GM21360 (cell line): ENCODE results near the gene IL1RL1.
A peak's percentile ranks its signal among the peaks of the same experiment; 100 is the strongest.

Experiments used
- ATAC-seq: cut with Tn5 transposase; IDR thresholded peaks from one replicate; pipeline ENCODE4 v1.9.1; 2021; ENCODE audit warnings: mild to moderate bottlenecking, moderate library complexity; ENCODE audit not compliant: unreplicated experiment

The IL1RL1 gene

DNA sequence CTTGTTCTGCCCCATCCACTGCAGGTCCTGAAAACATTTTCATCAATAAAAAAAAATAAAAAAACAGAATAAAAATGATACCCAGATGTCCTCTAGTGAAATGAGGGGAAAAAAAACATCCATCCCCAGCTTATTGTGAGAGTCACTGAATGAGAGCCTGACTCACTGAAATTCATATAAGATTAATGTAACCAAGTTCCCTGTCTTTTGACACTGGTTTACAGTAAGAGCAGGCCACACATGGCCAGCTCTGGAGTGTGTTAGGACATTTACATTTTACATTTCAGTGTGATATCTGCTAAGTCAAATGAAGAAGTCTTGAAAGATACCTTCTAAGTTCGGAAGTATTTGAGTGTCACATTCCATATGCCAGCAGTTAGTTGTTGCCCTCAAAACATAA, 23.1 kb downstream of the IL1RL1 start:
- ATAC-seq = no peak

DNA sequence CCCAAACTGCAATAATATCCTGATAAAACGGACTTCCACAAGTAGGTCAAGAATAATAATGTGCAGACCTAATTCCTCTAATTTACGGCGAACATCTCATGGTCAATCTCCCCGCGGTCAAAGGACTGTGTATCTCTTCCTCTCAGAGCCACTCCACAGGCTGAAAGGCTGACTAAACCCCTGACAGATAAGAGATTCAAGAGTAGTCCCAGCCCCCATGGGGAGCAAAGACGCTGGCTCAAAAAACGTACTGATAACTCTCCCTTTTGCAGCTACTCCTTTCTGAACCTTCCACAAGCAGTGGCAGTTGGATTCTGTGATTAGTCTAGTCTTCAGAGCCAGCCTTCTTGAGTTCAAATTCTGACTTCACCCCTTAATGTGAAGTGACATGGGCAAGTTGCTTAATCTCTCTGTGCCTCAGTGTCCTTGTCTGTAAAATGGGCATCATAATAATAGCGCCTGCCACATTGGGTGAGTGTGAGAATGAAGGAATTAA, 24.6 kb downstream of the IL1RL1 start:
- no peak for ATAC-seq

DNA sequence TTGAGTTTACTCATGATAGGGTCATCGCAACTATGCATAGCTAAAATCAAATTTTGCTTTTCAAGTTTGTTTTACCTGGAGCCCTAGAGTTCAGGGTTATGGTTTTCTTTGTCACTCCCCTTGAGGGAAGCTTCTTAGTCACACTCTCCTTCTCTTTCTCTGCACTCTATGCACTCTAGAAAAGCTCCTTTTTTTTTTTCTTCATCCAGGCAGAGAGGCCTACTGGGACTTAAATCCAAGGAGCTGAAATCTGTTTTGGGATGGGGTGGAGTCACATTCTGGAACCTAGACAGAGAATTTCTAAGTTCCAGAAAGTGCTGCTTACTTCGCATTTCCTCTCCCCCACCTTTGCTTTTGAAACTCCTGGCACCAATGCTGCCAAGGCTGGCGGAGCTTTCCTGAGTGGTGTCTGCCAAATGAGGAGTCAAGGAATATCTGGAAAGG, 25.2 kb downstream of the IL1RL1 start:
- no peak for ATAC-seq

DNA sequence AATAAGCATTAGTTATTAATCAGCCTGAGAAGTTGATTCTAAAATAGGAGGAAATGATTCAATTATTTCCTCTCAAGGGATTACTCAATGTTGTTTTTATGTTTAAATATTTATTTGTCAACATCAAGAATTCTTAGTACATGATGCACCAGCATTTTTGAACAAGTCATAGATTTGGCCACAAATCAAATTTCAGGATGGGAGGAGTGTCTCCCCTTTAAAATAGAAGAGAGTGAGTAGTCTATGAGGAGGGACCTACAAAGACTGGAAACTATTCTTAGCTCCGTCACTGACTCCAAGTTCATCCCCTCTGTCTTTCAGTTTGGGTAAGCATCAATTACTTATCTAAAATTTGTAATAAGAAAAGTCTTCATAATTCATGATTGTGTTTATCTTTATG, 25.6 kb downstream of the IL1RL1 start:
- no peak for ATAC-seq

DNA sequence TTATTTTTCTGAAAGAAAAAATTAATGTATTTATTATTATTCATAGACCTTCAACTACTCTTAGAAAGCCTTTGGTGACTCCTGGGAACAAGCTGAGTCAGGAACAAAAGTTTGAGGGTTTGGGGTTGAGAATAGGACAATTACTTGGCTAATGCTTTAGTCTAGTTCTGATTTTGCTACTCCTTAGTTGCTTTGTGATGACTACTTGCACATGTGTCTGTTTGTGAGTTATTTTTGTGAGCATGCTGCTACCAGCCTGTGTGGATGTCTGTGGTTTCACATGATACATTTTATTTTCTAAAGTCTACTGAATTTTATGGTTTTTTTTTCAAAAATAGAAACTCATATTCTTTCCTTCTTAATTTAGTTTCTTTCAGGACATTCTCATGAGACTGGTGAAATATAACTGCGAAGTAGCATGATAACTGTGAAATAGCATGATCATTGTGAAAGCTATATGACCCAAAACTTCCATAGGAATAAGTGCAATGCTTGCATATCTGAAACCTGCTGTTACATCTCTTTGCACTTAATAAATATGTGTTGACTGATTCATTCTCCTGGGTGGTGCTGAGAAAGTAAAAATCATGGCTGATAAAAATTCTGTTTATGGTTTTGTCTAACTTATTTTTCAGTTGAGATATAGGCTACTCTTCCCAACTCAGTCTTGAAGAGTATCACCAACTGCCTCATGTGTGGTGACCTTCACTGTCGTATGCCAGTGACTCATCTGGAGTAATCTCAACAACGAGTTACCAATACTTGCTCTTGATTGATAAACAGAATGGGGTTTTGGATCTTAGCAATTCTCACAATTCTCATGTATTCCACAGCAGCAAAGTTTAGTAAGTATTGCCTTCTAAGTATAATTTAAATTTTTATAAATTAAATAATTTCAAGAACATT, 26.4 kb downstream of the IL1RL1 start:
- ATAC-seq = no peak

DNA sequence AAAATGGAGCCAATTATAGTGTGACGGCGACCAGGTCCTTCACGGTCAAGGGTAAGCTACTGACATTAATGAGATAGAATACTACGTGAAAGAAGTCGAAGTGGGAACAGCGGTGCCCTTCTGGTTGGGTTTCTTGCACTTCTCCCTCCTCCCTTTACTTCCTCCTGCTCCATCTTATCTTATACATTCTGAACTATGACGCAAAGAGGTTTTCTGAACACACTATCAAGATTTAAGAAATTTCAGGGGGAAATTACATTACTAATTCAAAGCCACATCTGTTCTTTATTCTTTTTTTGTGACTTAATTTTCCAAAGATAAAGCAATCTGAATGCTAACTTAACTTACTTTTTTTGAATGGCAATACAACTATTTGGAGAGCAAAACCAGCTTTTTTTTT, 29.4 kb downstream of the IL1RL1 start:
- no peak for ATAC-seq

DNA sequence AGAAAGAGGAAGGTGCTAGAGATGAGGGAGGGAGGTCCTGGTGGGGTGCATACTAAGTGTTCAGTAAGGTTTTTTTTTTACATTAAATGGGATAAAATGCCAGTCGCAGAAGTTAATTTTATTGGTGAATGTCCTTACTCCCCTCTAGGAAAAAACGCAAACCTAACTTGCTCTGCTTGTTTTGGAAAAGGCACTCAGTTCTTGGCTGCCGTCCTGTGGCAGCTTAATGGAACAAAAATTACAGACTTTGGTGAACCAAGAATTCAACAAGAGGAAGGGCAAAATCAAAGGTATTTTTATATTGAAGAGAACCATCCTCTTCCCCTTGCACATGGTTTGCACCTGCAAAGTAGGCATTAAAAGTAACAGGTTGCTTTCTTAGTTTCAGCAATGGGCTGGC, 31.5 kb downstream of the IL1RL1 start:
- no peak for ATAC-seq

DNA sequence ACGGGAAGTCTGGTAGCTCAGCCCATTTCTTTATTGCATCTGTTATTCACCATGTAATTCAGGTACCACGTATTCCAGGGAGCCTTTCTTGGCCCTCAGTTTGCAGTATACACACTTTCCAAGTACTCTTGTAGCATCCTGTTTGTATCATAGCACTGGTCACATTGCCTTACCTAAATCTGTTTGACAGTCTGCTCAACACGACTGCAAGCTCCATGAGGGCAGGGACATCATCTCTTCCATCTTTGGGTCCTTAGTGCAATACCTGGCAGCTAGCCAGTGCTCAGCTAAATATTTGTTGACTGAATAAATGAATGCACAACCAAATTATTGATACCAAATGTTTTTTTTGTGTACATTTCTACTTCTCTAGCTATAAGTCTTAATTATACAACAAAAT, 33.0 kb downstream of the IL1RL1 start:
- no peak for ATAC-seq

DNA sequence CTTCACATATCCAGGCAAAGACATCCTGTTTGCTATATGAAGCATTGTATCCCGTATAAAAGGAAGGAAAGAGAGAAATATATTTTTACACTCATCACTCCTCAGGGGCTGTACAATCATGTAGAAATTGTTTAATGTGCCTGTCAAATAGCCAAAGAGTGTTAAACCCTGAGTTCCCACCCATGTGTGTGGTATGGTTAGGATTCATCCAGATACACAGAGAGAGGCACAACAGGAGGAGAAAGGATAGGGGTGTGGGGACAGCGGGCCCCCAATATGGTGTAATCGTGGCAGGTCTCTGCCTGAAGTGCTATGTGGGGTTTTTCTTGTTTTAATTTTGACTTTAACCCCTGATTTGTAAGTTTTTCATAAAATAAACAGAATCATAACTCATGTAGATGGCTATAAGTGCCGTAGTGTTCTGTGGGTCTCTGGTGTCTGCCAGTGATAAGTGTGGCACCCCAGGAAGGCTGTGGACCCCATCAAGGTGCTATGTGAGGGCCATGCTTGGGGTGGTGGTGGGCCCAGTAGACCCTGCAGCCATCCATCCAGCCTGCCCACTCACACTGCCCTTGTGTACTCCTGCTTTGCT, 34.1 kb downstream of the IL1RL1 start:
- no peak for ATAC-seq

DNA sequence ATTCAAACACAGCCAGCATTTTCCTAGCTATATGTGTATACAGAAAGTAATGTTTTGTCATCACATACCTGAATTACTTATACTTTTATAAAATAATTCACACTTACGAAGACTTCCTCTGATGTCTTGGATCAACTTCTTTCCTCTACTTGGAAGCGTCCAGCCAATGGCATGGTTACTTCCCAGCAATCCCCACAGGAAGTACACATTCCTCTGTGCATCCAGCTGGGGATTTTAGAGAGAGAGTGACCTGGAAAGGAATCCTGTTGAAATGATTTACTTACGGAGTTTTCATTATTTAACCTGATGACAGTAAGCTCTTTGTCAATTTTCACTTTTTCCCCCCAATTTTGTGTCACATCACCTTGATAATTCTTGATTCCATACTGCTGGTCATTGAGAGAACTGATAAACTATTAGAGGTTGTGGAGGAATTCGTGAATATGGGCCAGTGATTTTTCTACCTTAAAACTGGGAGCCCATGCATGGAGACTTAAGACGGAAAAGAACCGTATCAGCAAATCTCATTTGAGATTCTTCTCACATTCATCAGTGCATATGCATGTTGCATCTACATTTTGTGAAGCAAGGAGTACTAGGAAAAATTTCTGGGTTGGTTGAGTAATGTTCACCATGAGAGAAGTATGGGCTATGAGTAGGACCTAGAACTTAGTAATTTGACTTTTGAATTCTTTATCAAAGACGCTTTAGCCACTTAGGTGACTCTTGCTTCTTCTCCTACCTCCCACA, 35.2 kb downstream of the IL1RL1 start:
- no peak for ATAC-seq

DNA sequence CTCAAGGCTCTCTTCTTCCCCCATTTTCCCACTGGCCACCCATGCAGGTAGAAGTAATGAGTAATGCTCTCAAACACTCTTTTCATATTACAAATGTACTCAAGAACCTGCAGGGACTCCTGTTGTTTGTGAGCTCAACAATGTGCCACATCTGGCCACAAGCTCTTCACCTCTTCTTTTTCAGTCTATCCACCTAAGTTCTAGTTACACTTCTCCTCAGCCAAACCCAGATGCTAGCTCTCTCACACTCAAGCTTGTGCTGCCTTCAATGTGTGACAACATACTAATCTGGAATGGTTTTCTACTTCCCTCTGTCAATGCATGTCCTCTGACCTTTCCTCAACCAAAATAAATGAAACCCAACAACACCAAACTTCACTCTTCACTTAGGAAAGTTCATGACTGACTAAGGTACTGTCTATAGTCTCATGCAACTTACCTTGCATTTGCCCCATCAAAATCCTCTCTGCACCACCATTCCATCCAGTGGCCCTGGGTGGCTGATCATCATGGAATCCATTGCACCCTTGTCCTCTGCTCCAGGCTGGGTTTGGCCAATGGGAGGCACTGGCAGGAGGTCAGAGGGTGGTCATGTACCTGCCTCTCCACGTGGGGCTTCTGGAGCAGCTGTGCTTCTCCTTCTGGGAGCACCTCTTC, 38.9 kb downstream of the IL1RL1 start:
- ATAC-seq = no peak

DNA sequence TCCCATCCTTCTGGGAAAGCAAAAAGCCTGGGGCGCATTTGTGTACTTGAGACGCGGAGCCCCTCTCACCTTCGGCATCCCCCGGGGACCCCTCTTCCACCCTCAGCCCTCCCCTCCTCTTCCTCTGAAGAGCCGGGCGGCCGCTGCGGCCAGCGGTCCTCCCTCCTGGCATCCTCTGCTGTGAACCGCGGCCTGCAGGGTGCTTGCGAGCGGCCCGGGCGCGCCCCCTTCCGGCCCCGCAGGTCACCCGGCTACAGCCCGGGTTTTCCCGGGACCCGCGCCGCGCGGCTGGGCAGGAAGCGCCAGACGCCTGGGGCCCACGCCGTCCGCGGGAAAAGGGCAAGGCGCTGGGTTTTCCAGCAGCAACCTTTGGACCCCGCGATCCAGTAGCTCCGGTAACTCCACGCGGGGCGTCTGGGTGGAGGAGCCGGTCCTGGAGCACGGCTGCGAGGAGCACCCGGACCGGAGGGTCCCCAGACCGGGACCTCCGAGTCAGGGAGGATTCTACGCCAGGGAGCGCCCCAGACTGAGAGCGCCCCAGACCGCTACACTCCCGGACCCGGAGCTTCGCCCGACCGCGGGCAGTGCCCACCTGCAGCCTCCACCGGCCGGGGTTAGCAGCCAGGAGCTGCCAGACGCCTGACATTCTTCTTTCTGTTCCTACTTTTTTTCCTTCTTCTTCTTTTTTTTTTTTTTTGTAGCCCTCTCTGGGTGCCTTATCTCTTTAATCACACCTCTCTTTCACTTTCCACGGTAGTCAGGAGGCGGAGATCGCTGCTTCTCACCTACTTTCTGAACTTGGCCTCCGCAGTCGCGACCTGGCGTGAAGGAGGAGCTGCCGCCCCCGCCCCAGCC, 44.4 kb downstream of the IL1RL1 start, which contains the start of gene IL18R1:
Gene IL18R1, plus strand, starts transcription at position 271 of the 855 bp plus-strand sequence. CDS start 6,865 bp downstream, outside the sequence.
- ATAC-seq = peak; percentile 86

DNA sequence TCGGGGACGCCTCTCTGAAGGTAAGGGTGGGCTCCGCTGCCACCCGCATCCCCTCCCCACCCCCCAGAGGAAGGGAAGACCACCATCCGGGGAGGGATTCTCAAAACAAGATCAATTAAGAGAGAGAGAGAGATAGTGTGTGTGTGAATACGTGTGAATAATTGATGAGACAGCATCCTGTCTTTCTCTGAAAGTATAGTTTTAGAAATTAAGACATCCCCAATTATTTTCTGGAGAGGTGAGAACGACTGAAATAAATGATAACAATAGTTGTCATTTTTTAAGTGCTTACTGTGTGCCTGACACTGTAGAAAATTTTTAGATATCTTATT, 45.0 kb downstream of the IL1RL1 start:
- peak; percentile 1 for ATAC-seq

DNA sequence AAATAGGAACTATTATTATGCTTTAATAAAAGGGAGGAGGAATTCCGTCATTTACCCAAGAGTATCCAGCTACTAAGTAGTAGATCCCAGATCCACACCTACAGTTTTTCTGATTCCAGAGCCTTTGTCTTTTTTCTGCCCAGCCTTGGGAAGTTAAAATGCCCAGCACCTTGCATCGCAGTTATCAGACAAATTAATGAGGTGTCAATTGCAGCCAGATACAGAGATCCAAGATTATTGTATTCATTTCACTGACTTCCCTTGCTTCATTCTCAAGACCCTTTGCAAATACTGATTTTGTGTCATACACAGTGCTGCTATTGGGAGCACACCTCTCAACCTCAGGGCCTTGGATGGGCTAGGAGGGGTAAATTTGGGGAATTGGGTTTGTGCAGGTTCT, 45.4 kb downstream of the IL1RL1 start:
- ATAC-seq = no peak

DNA sequence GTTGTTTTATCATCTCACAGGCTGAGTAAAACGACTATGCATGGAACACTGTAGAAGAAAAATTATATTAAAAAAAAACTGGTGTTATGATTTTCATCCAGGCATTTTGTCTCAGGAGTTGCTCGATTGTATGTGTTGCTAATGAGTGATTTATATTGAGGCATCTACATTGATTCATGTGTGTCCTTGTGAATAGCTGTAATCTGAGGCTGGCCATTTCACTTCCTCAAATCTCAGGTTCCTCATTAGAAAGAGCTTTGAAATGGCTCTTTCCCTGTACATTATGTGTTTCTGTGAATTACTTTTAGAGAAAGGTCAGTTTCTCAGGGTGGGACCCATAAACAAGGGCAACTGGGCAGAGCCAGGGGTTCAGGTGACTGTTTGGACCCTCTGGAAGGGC, 46.6 kb downstream of the IL1RL1 start:
- no peak for ATAC-seq

DNA sequence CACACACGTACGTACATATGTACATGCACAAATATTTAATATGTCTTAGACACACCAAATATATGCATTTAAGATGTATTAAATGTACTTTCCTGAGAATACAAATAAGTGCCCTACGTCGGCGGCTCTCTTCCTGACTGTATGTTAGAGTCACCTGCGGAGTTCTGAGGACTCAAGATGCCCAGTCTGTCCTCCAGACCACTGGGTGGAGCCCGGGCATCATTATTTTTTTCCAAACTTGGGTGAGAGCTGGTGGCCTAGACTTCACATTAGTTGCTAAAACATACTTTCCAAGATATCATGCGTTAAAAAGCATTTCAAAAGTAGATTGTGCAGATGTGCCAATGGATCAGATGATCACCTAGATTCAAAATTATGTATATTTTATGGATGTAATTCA, 47.1 kb downstream of the IL1RL1 start:
- no peak for ATAC-seq

DNA sequence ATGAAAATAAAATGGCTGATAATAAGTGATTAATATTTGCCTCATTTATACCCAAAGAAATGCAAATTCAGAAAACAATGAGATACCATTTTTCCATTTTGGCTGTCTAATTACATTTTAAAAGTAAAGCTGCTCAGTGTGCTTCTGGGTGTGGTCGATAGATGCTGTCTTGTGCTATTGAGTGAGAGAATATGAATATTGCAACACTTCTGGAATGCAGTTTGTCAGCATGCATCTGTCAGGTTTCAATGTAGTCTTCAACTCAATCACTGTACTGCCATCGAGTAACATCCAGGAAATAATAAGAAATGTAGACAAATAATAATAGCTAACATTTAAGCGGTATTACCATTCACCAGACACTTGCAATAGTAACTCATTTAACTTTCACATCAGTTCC, 48.2 kb downstream of the IL1RL1 start:
- no peak for ATAC-seq

DNA sequence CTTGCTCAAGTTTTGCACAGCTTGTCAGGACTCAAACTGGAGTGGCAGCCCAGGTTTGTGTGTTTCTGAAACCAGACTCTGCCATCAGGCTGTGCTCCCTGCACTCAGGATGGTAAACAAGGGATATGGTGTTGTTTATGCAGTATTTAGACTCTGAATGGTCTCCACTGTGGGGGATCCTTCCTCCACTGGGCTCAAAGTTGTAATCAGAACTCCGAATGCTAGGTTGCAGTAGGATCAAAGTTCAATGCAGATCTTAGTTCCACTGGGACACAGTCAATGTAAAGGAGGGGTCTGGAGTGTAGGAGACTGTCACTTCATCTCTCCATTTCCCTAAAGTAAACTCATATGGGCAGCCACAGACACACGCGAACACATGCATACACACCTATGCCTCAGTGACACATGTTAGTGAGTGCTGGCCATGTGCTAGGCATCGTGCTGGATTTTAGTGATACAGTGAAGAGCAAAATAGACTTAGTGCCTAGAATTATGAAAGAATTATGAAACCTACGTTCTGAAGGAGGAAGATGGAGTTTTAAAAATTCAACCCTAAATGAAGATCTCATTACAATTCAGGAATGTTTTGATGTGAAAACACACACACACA, 50.4 kb downstream of the IL1RL1 start:
- no peak for ATAC-seq

DNA sequence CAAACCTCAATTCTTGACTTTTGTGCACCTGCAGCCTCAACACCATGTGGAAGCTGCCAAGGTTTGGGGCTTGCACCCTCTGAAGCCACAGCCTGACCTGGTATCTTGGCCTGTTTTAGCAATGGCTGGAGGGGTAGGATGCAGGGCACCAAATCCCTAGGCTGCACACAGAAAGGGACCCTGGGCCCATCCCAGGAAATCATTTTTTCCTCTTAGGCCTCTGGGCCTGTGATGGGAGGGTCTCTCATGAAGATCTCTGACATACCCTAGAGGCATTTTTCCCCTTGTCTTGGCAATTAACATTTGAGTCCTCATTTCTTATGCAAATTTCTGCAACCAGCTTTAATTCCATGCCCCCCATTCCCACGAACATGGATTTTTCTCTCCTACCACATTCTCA, 54.4 kb downstream of the IL1RL1 start:
- ATAC-seq = no peak
